Vagina (tissue), 2 donors: Measurements from ENCODE around the gene KRTAP10-6. TPM values are rescaled to one million over a fixed set of nuclear protein-coding genes. Genes with fewer than 3 reads are reported as not detected.
"Not testable (repeated sequence)": the region's sequence is repeated elsewhere in the genome, so short reads cannot be mapped to it uniquely, and the experiment has no call there.

Experiments
- DNase-seq, 2 donors: peaks; one replicate each; pipeline ENCODE4 v3.0.0-alpha.2; 2017; ENCODE audit errors: extremely low spot score in 2 of 2
- H3K27ac ChIP-seq: fragments of 200-600 bp; sonication (generic); one replicate; pipeline ENCODE4 v1.5.1; 2019
- H3K27me3 ChIP-seq: fragments of 200-600 bp; sonication (generic); one replicate; pipeline ENCODE4 v1.5.1; 2019
- H3K36me3 ChIP-seq, 2 donors: fragments of 200-600 bp; sonication (generic); one replicate each; pipeline ENCODE4 v1.5.1; 2017 to 2019
- H3K4me1 ChIP-seq: fragments of 200-600 bp; sonication (generic); one replicate; pipeline ENCODE4 v1.5.1; 2019
- H3K4me3 ChIP-seq, 2 donors: fragments of 200-600 bp; sonication (generic); 1 replicate in 1 of 2; 2 replicates in 1 of 2; pipeline ENCODE4 v1.5.1; 2016 to 2019
- H3K9me3 ChIP-seq: fragments of 200-600 bp; sonication (generic); one replicate; pipeline ENCODE4 v1.5.1; 2019
- POLR2A ChIP-seq, 2 donors: fragments of 450-650 bp; IDR thresholded peaks; one replicate each; pipeline ENCODE4 v1.6.1; 2017; ENCODE audit warnings: antibody characterized with exemption in 2 of 2, mild to moderate bottlenecking in 2 of 2, moderate library complexity in 2 of 2
- POLR2AphosphoS5 ChIP-seq, 2 donors: sonication (generic); formaldehyde crosslinking; IDR thresholded peaks; one replicate each; pipeline ENCODE4 v1.9.0; 2017; ENCODE audit warnings: antibody characterized with exemption in 2 of 2, mild to moderate bottlenecking in 2 of 2, low read depth in 1 of 2; ENCODE audit not compliant: insufficient read depth in 1 of 2
- intact Hi-C: fragments of 100-400 bp; cut with DNase I; formaldehyde crosslinking; loops from one replicate; pipeline ENCODE4 v1.15.1; 2023
- total RNA-seq: library from RNA; depleted of rRNA; stranded (reverse); fragments of >200 nt; gene quantifications from one replicate; pipeline ENCODE4 v1.2.3, GENCODE V29; 2016
- TF ChIP-seq, protein P1 (sequence below), 3 experiments: fragments of 450-650 bp in 2 of 3; fragments of 200-600 bp in 1 of 3; sonication (generic) in 1 of 3; IDR thresholded peaks; one replicate each; pipeline ENCODE4 v1.5.1; 2017 to 2019; ENCODE audit warnings: antibody characterized with exemption in 3 of 3, mild to moderate bottlenecking in 2 of 3, moderate library complexity in 2 of 3

The KRTAP10-6 gene
- total RNA-seq, 1 donor from 2014 or later = not detected

DNA sequence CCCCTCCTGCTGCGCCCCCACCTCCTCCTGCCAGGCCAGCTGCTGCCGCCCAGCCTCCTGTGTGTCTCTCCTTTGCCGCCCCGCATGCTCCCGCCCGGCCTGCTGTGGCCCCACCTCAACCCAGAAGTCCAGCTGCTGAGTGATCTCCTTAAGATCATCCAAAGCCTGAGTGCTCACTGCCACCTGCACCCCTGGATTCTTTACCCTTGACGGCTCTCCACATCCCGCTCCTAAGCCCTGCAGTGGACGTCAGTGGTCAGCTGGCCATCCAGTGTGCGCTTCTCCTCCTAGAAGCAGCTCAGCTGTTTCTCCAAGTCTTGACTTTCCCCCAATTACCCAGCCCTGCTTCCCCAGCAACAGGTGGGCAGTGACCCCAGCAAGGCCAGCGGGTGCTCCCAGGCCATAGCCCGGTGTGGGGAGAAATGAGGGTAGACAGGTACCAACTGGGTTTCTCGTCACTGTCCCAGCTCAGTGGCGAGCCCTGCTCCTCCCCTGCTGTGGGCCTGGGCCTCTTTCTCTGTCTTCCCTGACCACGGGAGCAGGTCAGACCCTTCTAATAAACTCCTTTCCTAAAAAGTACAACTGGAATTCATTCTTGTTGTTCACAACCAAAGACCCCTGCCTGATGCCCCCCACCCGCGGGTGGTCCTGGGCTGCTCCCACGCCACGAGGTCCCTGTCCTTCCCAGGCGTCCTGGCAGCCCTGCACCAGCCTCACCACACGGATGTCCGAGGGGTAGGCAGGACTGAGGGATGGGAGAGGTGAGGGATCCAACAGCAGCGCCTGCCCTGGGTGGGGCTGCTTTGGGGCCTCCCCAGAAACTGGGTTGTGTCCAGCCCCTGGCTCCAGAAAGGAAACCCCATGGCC, 9.5 kb upstream of the KRTAP10-6 start:
- DNase-seq = peak in 1 of 2 donors; percentile 52
- Histone ChIP-seq H3K4me1 (no peaks in the 10 kb centered on the region), H3K27me3 (no peaks in the 10 kb centered on the region), H3K9me3 (no peaks in the 10 kb centered on the region), H3K36me3 (no peaks in the 10 kb centered on the region), H3K27ac (no peak overlapping the region), H3K4me3 (no peak overlapping the region)
- intact Hi-C loops = no loop called here
- TF ChIP-seq, protein P1, sequence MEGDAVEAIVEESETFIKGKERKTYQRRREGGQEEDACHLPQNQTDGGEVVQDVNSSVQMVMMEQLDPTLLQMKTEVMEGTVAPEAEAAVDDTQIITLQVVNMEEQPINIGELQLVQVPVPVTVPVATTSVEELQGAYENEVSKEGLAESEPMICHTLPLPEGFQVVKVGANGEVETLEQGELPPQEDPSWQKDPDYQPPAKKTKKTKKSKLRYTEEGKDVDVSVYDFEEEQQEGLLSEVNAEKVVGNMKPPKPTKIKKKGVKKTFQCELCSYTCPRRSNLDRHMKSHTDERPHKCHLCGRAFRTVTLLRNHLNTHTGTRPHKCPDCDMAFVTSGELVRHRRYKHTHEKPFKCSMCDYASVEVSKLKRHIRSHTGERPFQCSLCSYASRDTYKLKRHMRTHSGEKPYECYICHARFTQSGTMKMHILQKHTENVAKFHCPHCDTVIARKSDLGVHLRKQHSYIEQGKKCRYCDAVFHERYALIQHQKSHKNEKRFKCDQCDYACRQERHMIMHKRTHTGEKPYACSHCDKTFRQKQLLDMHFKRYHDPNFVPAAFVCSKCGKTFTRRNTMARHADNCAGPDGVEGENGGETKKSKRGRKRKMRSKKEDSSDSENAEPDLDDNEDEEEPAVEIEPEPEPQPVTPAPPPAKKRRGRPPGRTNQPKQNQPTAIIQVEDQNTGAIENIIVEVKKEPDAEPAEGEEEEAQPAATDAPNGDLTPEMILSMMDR (IDR thresholded peaks at IDR 0.05) = no peak
- TF ChIP-seq POLR2AphosphoS5 (IDR thresholded peaks at IDR 0.05; ENCODE audit: insufficient read depth in 1 of 2, low read depth in 1 of 2) = no peak
- TF ChIP-seq POLR2A (IDR thresholded peaks at IDR 0.05) = no peak

DNA sequence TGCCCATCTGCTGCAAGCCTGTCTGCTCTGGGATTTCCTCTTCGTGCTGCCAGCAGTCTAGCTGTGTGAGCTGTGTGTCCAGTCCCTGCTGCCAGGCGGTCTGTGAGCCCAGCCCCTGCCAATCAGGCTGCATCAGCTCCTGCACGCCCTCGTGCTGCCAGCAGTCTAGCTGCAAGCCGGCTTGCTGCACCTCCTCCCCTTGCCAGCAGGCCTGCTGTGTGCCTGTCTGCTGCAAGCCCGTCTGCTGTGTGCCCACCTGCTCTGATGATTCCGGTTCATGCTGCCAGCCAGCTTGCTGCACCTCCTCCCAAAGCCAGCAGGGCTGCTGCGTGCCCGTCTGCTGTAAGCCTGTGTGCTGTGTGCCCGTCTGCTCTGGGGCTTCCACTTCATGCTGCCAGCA, 8.8 kb upstream of the KRTAP10-6 start:
- peak in 1 of 2 donors; percentile 65 for DNase-seq
- intact Hi-C loops, H3K27me3 ChIP-seq, H3K4me3 ChIP-seq, H3K4me1 ChIP-seq, H3K9me3 ChIP-seq, H3K27ac ChIP-seq, H3K36me3 ChIP-seq: not testable (repeated sequence)

DNA sequence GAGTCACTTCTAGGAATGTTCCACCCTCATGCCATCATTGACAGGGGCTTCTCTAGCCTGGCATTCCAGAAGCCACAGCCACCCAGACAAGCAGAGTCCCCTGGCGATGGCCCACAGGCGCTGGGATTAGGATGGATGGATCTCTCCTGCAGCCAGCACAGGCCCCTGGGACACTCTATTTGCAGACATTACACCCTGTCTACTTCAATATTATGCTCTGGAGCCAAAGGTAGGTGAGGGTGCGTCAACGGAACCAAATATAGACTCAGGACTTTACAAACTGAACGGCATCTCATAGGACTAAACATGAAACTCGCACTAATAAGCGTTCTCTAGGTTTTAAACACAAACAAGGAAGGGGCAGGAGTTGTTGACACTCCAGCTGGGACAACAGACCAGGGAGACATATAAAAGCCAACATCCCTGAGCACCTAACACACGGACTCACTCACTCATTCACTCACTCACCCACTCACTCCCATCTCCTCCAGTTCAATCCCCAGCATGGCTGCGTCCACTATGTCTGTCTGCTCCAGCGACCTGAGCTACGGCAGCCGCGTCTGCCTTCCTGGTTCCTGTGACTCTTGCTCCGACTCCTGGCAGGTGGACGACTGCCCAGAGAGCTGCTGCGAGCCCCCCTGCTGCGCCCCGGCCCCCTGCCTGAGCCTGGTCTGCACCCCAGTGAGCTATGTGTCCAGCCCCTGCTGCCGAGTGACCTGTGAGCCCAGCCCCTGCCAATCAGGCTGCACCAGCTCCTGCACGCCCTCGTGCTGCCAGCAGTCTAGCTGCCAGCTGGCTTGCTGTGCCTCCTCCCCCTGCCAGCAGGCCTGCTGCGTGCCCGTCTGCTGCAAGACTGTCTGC, 8.0 kb upstream of the KRTAP10-6 start, which contains the start of gene KRTAP10-7:
Gene KRTAP10-7, plus strand, starts transcription at position 480 of the 861 bp plus-strand sequence. Its CDS starts 25 bp downstream, at position 505.
- H3K4me1 ChIP-seq, H3K27ac ChIP-seq, intact Hi-C loops, H3K4me3 ChIP-seq, H3K9me3 ChIP-seq, DNase-seq, H3K27me3 ChIP-seq, H3K36me3 ChIP-seq: not testable (repeated sequence)

DNA sequence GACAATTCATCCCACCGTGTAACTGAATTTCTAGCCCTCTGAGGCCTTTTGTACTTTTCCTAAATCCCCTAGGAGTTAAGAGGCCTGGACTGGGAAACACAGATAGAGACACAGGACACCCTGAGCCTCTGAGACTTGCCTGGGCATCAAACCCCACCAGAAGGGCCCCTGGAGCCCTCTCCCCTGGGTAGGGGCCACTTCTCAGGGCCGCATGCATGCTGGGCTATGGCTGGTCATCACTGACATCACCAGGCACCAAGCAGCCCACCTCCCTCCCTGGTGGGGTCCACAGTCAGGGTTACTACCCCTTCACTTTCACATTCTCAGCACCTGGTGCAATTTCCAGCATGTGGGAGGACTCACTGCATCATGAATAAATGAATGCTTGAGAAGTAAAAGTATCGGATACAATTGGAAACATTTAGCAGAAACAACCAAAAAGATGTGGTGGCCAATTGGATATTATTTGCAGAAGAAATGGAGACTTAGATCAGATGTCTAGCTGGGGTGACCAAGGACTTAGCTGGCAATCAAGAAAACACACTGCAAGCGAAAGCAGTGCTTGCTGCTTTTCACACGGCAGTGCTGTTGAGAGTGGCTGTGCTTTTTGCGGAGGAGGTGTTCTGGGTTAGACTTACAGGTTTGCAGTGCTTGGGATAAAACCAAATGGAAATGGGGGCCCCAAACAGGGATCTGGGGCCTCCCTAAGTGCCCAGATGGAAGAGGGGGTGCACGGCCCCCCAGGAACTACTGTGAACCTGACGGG, 7.1 kb upstream of the KRTAP10-6 start:
- no peaks in the 10 kb centered on the region for H3K4me1 ChIP-seq
- H3K9me3 ChIP-seq = no peaks in the 10 kb centered on the region
- no peak for TF ChIP-seq POLR2AphosphoS5 (IDR thresholded peaks at IDR 0.05; ENCODE audit: insufficient read depth in 1 of 2, low read depth in 1 of 2)
- H3K4me3 ChIP-seq = no peak overlapping the region
- no peaks in the 10 kb centered on the region for H3K27me3 ChIP-seq
- H3K36me3 ChIP-seq = no peaks in the 10 kb centered on the region
- no peak for DNase-seq
- no peak overlapping the region for H3K27ac ChIP-seq
- intact Hi-C loops = no loop called here

DNA sequence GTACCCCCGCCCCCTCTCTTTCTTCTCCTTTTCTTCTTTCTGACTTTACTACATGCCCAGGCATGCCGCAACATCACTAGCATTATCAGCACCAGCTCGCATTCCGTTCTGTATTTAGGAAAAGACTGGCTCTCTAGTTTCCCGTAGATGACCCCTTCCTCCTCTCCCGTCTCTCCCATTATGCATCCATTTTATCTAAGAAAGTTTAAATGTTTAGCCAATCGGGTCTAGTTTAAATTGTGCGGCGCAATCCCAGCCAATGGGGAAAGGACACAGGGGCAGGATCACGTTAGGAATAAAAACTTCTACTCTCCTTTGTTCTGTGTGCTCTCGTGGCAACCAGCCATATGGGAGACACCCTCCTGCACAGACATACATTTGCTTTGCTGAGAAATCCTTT, 5.8 kb upstream of the KRTAP10-6 start:
- Histone ChIP-seq H3K36me3 (no peaks in the 10 kb centered on the region), H3K27ac (no peak overlapping the region), H3K4me1 (no peaks in the 10 kb centered on the region), H3K27me3 (no peaks in the 10 kb centered on the region), H3K9me3 (no peaks in the 10 kb centered on the region), H3K4me3 (no peak overlapping the region)
- intact Hi-C loops = no loop called here
- TF ChIP-seq, protein P1 (IDR thresholded peaks at IDR 0.05) = no peak
- TF ChIP-seq POLR2AphosphoS5 (IDR thresholded peaks at IDR 0.05; ENCODE audit: insufficient read depth in 1 of 2, low read depth in 1 of 2) (no peak), POLR2A (IDR thresholded peaks at IDR 0.05) (no peak)
- no peak for DNase-seq

DNA sequence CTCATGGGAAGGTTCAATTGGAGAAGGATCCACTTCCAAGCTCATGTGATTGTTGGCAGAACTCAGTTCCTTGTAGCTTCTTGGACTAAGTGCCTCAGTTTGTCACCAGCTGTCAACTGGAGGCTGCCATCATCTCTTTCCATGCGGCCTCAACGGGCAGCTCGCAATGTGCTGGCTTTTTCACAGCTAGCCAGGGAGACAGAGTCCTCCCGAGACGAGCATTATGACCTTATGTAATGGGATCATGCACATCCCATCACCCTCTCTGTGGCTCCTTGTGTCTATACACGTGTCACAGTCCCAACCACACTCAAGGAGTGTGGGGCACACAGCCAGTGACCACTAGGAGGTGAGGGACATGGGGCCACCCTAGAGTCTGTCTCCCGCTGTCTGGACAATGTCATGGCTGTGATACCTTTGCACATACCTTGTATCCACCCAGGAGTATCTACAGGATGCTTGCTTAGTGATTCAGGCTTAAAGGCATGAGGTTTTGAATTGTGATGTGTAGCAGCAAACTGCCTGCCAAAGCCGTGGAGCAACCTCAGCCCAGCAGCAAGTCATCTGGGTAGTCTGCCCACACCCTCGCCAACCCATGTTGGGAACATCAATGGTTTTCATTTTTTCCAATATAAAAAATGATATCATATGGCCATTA, 3.9 kb upstream of the KRTAP10-6 start:
- H3K27ac ChIP-seq = no peak overlapping the region
- TF ChIP-seq POLR2A (IDR thresholded peaks at IDR 0.05) (no peak), POLR2AphosphoS5 (IDR thresholded peaks at IDR 0.05; ENCODE audit: insufficient read depth in 1 of 2, low read depth in 1 of 2) (no peak)
- TF ChIP-seq, protein P1 (IDR thresholded peaks at IDR 0.05) = no peak
- no peaks in the 10 kb centered on the region for H3K36me3 ChIP-seq
- DNase-seq = peak; percentile 75 to 79
- no peak overlapping the region for H3K4me3 ChIP-seq
- no peaks in the 10 kb centered on the region for H3K4me1 ChIP-seq
- H3K9me3 ChIP-seq = no peaks in the 10 kb centered on the region
- intact Hi-C loops = no loop called here
- H3K27me3 ChIP-seq = no peaks in the 10 kb centered on the region
